A673 (cell line): ENCODE results near the gene CYP4A22. TPM values are rescaled to one million over a fixed set of nuclear protein-coding genes. Genes with fewer than 3 reads are reported as not detected.

Source experiments
- BruUV-seq: library from RNA; stranded (reverse); fragments of 400-500 nt; replicated peaks from 2 replicates; lab custom pipeline; 2021; lab: Mats Ljungman, UMichigan
- CTCF ChIA-PET: fragments of 300-600 bp; sonication (Branson Sonifier 250); formaldehyde crosslinking; loops from one replicate; lab custom pipeline; 2022; ENCODE audit warnings: antibody characterized with exemption; lab: Charles Lee
- POLR2A ChIA-PET: fragments of 300-600 bp; sonication (Branson Sonifier 250); formaldehyde crosslinking; loops from one replicate; lab custom pipeline; 2022; ENCODE audit warnings: antibody characterized with exemption; ENCODE audit not compliant: low non-redundant PET; lab: Charles Lee
- DNase-seq: peaks from one replicate; pipeline ENCODE4 v3.0.0-alpha.2; 2015; ENCODE audit warnings: low spot score
- H3K27ac ChIP-seq: fragments of 200-600 bp; sonication (generic); 2 replicates; pipeline ENCODE4 v1.5.1; 2016; ENCODE audit warnings: mixed run types, low read depth, mild to moderate bottlenecking, mixed read lengths, antibody characterized with exemption, low read length; ENCODE audit not compliant: poor library complexity, severe bottlenecking
- H3K27me3 ChIP-seq: fragments of 200-600 bp; sonication (generic); replicated peaks from 2 replicates; pipeline ENCODE4 v1.6.1; 2017; ENCODE audit warnings: mixed run types, low read depth, mild to moderate bottlenecking, mixed read lengths, antibody characterized with exemption, low read length; ENCODE audit not compliant: insufficient read depth, poor library complexity
- H3K36me3 ChIP-seq: fragments of 200-600 bp; sonication (generic); 2 replicates; pipeline ENCODE4 v1.6.1; 2016; ENCODE audit warnings: mixed run types, mild to moderate bottlenecking, mixed read lengths, antibody characterized with exemption, low read length; ENCODE audit not compliant: insufficient read depth, poor library complexity, severe bottlenecking
- H3K4me1 ChIP-seq: fragments of 200-600 bp; sonication (generic); 2 replicates; pipeline ENCODE4 v1.6.1; 2017; ENCODE audit warnings: mixed run types, mild to moderate bottlenecking, mixed read lengths, antibody characterized with exemption, low read length; ENCODE audit not compliant: insufficient read depth, poor library complexity, severe bottlenecking
- H3K4me3 ChIP-seq: fragments of 200-600 bp; sonication (generic); 2 replicates; pipeline ENCODE4 v1.5.1; 2016; ENCODE audit warnings: low read depth, mixed run types, mild to moderate bottlenecking, mixed read lengths, low read length; ENCODE audit not compliant: poor library complexity, severe bottlenecking
- H3K9me3 ChIP-seq: fragments of 200-600 bp; sonication (generic); 2 replicates; pipeline ENCODE4 v1.6.1; 2016; ENCODE audit warnings: mixed run types, low read depth, mild to moderate bottlenecking, mixed read lengths, antibody characterized with exemption, low read length; ENCODE audit not compliant: poor library complexity, severe bottlenecking
- EZH2 ChIP-seq: fragments of 200-600 bp; sonication (generic); IDR thresholded peaks from 2 replicates; pipeline ENCODE4 v1.6.1; 2017; ENCODE audit warnings: borderline replicate concordance, low read depth, mild to moderate bottlenecking, mixed read lengths, antibody characterized with exemption, low read length; ENCODE audit not compliant: poor library complexity, severe bottlenecking
- intact Hi-C: fragments of 100-400 bp; cut with micrococcal nuclease; formaldehyde crosslinking; loops from one replicate; pipeline ENCODE4 v1.10.0; 2022; ENCODE audit not compliant: unreplicated experiment
- total RNA-seq: library from RNA; stranded (reverse); gene quantifications from 2 replicates; pipeline ENCODE4 v1.2.3, GENCODE V29; 2021
- TF ChIP-seq, protein P1 (sequence below): fragments of 300-800, 200-600 bp; sonication (generic); conservative IDR thresholded peaks from 2 replicates; pipeline ENCODE4 v1.5.1; 2017; ENCODE audit warnings: low read depth, mild to moderate bottlenecking, antibody characterized with exemption, low read length, moderate library complexity, mixed read lengths

Gene CYP4A22
- total RNA-seq, 1 experiment from 2014 or later, result not detected

DNA sequence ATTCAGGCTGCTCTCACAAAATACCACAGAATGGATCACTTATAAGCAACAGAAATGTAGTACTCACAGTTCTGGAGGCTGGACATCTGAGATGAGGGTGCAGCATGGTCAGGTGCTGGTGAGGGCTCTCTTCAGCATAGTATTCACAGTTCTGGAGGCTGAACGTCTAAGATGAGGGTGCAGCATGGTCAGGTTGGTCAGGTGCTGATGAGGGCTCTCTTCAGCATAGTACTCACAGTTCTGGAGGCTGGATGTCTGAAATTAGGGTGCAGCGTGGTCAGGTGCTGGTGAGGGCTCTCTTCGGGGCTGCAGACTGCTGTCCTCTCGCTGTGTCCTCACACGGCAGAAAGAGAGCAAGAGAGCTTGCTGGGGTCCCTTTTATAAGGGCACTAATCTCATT, 35.5 kb downstream of the CYP4A22 start:
- no peaks in the 10 kb centered on the region for H3K27me3 ChIP-seq
- H3K4me1 ChIP-seq, result no peaks in the 10 kb centered on the region
- H3K36me3 ChIP-seq, result no peaks in the 10 kb centered on the region
- H3K4me3 ChIP-seq, result no peak overlapping the region
- intact Hi-C loops, result loop anchor here (10.0 kb wide), 1 partner anchor 308 kb away; no protein-coding TSS in a partner anchor
- H3K27ac ChIP-seq, result no peak overlapping the region
- TF ChIP-seq EZH2, result no peak
- TF ChIP-seq, protein P1, sequence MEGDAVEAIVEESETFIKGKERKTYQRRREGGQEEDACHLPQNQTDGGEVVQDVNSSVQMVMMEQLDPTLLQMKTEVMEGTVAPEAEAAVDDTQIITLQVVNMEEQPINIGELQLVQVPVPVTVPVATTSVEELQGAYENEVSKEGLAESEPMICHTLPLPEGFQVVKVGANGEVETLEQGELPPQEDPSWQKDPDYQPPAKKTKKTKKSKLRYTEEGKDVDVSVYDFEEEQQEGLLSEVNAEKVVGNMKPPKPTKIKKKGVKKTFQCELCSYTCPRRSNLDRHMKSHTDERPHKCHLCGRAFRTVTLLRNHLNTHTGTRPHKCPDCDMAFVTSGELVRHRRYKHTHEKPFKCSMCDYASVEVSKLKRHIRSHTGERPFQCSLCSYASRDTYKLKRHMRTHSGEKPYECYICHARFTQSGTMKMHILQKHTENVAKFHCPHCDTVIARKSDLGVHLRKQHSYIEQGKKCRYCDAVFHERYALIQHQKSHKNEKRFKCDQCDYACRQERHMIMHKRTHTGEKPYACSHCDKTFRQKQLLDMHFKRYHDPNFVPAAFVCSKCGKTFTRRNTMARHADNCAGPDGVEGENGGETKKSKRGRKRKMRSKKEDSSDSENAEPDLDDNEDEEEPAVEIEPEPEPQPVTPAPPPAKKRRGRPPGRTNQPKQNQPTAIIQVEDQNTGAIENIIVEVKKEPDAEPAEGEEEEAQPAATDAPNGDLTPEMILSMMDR, result no peak
- no peaks in the 10 kb centered on the region for H3K9me3 ChIP-seq
- POLR2A ChIA-PET, result no interaction called here
- DNase-seq, result no peak
- BruUV-seq, result no TSS peak
- CTCF ChIA-PET, result no interaction called here

DNA sequence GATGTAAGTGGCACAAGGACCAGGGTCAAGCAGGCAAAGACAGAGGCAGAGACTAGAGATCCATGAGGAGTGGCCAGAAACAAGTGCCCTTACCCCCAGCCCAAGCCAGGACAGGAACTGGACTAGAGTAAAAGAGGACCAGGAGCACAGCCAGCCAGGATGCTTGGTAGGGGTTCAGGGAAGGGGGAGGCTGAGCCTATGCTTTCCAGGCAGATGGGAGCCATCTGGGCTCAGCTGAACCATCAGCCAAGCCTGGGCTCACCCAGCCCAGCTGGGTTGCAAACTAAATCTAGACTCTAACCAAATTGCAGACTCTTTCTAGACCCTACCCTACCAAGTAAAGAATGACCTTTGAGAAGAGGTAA, 37.4 kb downstream of the CYP4A22 start:
- Histone ChIP-seq H3K27me3 (no peaks in the 10 kb centered on the region), H3K4me1 (no peaks in the 10 kb centered on the region), H3K4me3 (no peak overlapping the region), H3K27ac (no peak overlapping the region), H3K9me3 (no peaks in the 10 kb centered on the region), H3K36me3 (no peaks in the 10 kb centered on the region)
- DNase-seq, result no peak
- intact Hi-C loops, result loop anchor here (10.0 kb wide), 1 partner anchor 310 kb away; no protein-coding TSS in a partner anchor
- CTCF ChIA-PET, result interaction anchor here (0.5 kb wide), 1 partner anchor 78 kb away, joined by 3 read pairs; no protein-coding TSS in a partner anchor
- TF ChIP-seq, protein P1, result no peak
- no peak for TF ChIP-seq EZH2
- POLR2A ChIA-PET, result no interaction called here
- BruUV-seq, result no TSS peak

DNA sequence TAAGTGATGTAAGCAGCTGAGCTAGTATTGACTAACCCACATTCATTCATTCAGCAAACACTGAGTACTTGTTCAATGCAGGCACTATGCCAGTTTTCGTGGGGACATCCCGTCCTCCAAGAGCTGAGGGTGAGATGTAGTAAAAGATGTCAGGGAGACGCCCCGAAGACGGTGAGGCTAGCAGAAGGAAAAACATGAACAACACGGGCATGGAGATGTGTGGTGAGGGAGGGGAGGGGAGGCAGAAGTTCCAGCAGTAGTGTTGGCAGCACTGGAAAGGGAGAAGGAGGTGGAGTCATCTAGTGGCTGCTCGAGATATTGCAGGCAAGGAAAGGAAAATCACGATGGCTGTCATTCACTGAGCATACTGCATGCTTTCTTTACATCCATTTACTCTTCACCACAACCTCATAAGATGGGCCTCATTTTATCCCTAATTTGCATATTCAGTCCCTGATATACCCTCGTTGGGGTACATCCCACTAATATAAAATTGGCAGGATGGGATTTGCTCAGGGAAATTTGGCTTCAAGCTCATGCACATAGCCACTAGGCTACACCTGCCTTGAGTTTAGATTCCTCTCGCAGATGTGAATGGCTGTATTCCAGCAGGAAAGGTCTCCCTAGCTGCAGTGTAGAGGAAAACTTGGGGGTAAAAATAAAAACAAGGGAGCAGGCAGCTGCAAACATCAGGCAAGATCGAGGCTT, 38.1 kb downstream of the CYP4A22 start:
- ChIA-PET CTCF (interaction anchor here (0.5 to 0.6 kb wide), 3 partner anchors 78 to 1025 kb away, joined by 3 to 4 read pairs (median 3); partner anchors contain the start of gene RAD54L), POLR2A (no interaction called here)
- H3K9me3 ChIP-seq, result no peaks in the 10 kb centered on the region
- H3K27me3 ChIP-seq, result peaks cover 7% of the 10 kb centered on the region
- no peaks in the 10 kb centered on the region for H3K36me3 ChIP-seq
- DNase-seq, result peak; percentile 74
- no peak overlapping the region for H3K4me3 ChIP-seq
- BruUV-seq, result no TSS peak
- H3K27ac ChIP-seq, result no peak overlapping the region
- TF ChIP-seq, protein P1, result peak; percentile 92
- TF ChIP-seq EZH2, result no peak
- H3K4me1 ChIP-seq, result no peaks in the 10 kb centered on the region
- intact Hi-C loops, result loop anchor here (10.0 kb wide), 1 partner anchor 311 kb away; no protein-coding TSS in a partner anchor
